ENCODE measurements around the gene HYAL3.
"Not testable (repeated sequence)": the region's sequence is repeated elsewhere in the genome, so short reads cannot be mapped to it uniquely, and the experiment has no call there.

The HYAL3 gene

DNA sequence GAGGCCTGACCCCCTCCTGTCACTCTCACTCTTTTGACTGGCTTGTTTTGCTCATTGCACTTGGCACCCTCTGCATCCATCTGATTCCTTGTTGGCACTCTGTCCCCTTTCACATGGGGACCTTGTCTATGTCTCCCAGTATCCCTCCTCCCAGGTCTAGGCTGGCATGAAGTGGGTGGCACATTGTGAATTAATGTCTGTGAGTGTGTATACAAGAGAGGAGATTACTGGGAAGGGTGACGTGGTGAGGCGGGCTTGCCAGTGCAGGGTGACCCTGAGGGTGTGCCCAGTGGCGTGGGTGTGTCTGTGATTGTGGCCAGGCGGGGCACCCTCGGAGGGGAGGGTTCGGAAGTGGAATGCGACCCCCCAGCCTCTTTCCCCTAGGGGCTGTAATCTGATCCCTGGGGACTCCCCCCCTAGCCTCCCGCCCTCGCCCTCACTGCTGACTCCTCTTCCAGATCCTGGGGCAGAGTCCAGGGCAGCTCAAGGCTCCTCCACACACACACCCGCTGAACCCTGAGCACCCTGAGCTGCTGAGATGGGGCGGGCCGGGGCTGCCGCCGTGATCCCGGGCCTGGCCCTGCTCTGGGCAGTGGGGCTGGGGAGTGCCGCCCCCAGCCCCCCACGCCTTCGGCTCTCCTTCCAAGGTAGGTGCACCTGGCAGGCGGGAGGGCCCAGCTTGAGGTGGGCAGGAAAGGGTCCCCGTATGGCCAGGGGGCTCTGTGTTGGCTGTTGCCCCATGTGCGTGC lies 30.3 kb downstream of the HYAL3 start, which contains the start of gene SEMA3B:
TSS of gene SEMA3B (plus strand) at position 445 of the 749 bp plus-strand sequence. CDS start at position 539, 94 bp downstream.
- no peak for DNase-seq

DNA sequence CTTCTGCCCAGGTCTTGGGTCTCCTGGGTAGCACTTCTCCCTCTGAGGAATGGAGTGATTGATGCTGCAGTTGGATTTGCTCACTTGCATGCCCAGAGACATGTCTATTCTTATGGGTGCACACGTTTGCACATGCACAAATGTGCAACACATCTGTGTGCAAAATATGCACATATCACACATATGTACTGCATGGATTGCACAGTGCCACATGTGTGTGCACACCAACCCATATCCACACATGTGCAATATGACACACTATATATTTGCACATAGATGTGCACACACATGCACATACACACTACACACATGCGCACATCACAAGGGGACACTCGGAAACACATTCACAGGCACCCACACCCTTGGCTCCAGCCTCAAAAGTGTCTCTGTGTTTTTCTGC lies 30.9 kb downstream of the HYAL3 start:
- DNase-seq = no peak

DNA sequence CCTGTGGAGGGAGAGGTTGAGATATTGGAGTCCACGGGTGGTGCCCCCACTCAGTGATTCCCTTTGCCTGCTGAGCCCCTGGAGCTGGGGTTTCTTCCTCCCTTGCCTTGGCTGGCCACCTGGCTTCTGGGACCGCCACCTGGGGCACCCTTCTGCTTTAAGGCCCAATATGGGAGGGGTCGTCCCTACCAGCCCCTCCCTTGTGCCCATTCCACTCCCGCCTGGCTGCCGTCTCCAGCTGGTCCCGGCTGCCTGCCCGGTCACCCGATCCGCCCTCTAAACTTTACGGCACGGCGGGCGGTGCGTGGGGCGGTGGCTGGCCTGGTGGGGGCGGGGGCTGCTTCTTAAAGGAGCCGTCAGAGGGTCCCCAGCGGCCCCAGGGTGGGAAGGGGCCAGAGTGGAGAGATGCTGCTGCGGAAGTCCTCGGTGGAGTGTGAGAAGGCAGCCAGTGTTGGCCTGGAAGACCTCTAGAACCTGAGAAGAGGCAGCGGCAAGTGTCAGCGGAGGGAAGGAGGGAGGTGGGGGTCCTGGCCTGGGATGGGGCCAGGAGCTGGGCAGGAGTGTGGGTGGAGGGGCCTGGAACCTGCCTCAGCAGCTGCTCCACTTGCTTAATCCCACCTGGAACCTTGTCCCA lies 31.8 kb downstream of the HYAL3 start:
- DNase-seq = no peak

DNA sequence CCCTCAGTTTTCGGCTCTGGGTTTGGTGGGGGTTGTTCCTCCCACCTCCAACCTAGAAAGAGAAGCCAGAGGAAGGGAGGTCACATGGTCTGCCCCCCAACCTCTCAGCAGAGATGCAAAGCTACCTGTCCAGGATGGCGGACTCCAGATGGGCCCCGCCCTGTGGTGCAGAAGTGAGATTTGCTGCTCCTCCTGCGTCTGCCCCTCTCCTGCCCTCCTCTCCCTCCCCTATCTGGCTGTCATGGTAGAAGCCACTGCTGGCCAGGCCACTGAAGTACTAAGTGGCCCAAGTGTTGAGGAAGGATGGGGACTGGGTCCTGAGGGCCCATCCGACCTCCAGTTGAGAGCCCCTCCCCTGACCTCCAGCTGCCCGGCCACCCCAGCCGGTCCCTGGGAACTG lies 32.4 kb downstream of the HYAL3 start:
- no peak for DNase-seq

DNA sequence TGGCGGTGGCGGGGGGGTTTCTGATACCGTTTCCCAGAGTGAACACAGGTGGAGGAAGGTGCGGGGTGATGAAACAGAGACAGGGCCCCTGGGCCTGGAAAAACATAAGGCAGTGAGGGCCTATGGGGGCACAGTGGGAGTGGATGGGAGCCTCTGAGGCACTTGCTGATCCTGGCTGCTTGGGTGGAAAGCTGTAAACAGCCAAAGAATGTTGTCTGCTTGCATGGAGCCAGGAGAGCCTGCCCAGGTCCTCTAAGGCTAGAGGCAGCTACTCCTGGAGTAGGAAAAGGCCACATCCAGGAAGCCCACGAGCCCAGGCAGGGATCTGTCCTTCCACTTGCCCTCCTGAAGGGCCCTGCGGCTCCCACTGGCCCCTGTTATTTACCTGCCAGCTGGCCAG lies 33.2 kb downstream of the HYAL3 start:
- DNase-seq = no peak

DNA sequence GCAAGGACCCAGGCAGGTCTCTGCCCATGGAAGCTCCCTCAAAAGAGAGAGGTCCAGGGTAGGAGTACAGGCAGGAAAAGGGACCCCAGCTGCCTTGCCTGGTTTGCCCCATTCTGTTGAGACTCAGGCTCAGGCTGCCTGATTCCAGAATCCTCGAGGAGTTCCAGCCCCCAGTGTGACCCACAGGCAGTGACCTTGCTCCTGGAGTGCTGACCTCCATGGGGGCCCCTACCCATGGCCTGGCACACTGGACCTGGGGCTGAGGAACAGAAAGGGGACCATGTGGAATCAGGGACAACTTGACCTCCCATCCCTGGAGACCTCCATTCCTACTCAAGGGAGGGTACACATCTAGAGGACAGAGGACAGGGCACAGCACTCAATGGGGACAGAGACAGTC lies 33.6 kb downstream of the HYAL3 start:
- no peak for DNase-seq

DNA sequence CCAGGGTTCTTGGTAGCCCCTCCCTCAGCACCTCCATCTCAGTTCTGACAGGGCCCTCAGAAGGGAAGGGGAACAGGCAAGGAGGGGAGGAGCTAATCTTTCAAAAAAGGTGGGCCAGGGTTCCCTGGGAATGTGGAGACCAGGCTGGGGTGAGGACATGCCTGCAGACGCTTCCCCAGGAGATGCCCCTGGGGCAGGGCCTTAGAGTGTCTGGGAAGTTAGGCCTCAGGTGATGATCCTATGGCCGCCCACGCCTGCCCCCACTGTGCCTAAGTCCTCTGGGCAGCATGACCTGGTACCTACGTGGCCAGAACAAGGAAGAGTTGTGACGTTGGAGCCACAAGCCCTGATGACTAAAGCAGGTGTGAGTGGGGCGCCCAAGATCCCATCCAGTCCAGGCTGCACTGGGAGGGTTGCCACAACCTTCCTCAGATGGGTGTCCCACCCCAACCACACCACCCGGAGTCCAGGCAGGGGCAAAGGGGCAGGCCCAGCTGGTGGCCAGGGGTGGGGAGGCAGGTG lies 34.2 kb downstream of the HYAL3 start:
- no peak for DNase-seq

DNA sequence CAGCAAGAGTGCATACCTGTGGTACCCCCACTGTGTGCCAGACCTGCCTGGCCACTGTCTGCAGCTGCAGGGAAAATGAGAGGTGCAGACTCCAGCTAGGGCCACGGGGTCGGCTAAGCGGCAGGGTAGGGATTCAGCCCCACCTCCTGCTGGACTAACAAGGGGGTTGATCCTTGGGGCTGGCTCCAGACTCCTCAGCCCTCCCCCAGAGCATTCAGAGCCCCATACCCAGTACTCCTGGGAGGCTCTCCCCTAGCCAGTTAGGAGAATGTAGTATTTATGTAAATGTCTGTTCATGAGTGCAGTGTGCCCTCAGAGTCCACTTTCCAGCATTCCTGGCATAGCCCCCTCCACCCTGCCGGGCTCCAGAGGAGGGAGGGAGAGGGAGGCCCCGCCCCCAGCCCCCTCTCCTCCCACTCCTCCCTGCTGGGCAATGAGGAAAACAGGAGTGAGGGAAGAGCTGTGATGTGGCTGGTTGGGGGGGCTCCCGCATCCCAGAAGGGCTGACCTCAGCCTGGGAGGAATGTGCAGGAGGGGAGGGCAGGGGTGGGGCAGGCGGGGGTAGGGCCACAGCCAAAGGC lies 34.7 kb downstream of the HYAL3 start:
- DNase-seq = no peak

DNA sequence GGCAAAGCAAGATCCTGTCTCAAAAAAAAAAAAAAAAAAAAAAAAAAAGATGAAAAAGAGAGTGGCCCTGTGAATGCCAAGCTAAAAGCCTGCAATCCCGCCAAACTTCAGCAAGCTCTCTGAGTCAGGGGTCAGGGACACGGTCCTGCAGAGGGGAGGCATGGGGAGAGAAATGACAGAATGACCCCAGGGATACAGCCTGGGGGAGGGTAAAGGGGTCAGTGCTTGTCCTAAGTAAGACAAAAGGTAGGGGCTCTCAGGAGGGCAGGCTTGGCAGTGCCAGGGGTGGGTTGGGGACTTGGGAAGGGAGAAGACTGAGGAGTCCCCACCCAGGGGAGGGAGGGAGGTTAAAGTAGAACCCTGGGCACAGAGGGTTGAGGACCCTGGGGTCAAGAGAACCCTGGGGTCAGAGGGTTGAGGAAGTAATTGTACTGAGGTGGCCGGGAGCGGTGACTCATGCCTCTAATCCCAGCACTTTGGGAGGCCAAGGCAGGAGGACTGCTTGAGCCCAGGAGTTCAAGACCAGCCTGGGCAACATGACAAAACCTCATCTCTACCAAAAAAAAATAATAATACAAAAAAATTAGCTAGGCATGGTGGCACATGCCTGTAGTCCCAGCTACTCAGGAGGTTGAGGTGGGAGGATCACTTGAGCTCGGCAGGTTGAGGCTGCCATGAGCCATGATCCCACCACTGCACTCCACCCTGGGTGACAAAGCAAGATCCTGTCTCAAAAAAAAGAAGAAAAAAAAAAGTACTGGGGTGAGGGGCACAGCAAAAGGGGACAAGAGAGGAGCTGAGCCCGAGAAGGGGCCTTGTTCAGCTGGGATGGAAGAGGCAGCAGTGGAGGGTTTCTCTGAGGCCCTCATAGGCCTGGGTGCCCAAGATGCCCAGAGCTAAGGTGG lies 35.5 kb downstream of the HYAL3 start:
- no peak for DNase-seq

DNA sequence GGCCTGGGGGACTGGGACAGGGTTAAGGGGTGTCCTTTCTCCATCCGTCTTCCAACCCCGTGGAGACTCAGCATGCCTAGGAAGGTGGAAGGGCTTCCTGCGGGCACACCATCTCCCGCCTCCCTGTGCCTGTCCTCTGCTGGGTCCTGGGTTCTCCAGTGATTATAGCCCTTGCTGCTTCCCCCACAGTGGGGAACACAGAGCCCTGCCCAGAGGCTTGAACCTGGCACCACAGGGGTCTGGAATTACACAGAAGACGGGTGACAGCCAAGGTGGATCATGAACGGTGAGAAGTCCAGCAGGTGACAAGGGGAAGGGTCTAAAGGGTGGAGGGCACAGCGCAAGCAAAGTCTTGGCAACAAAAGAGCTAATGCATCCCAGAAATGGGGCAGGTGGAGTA lies 36.4 kb downstream of the HYAL3 start:
- DNase-seq = no peak

DNA sequence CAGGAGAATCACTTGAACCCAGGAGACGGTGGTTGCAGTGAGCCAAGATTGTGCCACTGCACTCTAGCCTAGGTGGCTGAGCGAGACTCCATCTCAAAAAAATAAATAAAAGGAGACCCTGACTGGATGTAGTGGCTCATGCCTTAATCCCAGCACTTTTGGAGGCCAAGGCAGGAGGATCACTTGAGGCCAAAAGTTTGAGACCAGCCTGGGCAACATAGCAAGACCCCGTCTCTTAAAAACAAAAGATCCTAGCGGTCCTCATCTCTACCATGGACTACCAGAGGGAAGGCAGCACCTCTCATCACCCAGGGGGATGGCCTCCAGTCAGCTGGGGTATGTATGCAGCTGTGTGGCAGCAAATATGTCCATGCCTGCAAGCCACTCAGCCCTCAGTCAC lies 37.0 kb downstream of the HYAL3 start:
- DNase-seq = not testable (repeated sequence)

DNA sequence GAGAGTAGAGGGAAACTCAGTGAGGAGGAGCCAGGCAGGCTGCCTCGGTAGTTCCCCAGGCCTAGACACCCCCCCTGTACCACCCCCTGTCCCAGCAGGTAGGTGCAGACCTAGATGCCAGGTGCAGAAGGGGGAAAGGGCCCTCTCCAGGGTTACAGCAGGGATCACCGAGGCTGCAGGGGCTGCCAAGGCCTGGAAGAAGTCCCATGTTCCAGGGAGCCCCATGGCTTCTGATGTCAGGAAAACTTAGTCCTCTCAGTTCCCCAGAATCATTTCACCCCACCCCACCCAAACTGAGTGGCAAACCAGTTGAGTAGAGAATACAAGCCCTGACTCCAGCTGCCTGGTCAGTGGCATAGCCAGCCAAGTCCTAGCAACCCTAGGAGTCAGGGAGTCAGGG lies 37.7 kb downstream of the HYAL3 start:
- DNase-seq = no peak

DNA sequence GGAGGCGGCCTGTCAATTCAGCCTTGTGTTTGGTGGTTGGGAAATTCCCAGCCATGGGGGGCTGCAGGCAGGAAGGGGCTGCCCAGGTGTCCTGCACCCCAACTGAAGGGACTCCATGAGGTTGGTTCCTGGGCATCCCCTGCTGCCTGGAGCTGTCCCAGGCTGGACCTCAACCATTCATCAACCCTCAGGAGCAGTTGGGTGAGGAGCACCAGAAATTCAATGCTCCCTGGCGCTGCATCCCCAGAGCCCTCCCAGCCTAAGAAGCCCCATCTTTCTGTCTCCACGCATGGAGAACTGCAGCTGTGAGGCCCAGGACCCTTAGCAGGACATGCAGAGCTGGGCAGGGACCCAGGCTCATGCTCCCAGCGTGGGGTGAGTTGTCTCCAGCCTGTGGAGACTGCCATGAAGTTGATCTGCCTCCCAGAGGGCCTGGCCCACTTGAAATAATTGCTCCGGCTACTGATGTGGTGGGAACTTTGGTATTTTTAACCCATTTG lies 38.2 kb downstream of the HYAL3 start:
- DNase-seq = no peak

DNA sequence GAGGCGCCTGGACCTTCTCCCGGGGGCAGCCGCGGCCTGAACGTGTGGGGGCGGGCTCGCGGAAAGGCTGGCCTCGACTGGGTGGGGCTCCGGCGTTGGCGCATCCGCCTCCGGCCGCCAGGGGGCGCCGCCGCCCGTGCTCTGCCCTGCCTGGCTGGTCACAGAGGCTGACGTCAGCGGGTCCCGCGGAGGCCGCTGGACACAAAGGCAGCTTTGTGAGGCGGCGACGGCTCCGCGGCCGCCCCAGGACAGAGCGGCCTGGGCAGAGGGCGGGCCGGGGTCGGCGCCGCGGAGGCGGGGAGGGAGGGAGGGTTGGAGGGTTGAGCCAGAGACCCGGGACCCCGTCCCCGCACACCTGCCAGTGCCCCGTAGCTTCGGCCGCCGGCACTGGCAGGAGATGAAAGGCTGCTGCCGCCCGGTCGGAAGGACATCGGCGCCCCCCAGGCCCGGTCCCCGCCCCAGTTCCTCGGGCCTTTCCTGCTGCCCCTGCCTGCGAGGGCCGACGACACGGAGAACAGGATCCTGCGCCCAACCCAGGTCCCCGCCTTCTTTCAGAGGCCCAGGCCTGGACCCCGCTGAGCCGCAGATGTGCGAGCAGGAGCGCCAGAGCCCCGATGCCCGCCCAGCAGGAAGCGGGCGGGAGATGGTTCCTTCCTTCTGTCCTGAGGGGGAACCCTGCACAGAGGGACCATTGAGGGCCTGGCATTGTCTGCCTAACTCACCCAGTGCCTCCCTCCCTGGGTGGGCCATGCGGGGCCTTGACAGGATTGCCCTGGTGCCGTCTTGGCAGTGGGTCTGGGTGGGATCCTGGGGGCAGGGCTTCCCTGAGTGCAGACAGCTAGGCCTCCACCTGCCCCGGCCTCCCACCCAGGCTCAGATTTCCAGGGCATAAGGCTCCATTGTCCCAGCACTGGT lies 38.9 kb downstream of the HYAL3 start:
- DNase-seq = peak; percentile 91

DNA sequence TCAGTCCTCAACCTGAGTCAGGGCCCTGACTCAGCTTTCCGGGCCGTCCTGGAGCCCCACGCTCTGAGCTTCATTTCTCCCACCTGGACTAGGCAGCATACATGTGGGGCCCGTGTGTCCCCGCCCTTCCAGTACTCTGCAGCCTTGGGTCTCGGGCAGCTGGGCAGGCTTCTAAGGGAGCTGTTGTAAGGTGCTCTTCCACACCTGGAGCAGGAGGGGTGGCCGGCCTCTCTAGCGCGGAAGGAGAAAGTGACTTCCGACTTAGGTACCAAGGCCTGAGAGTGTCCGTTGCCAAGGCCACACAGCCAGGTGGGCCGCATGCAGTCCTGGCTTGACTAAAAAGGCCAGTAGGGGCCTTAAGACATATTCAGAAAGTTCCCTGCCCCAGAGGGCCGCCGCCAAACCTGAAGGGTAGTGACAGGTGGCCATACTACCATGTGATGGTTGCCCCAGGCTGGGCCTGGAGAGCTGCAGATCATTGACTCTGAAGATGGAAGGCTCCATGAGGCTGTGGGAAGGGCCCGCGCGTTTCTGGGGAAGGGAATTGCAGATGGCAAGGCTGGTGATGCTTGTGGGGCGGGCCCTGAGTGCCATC lies 39.7 kb downstream of the HYAL3 start:
- no peak for DNase-seq

DNA sequence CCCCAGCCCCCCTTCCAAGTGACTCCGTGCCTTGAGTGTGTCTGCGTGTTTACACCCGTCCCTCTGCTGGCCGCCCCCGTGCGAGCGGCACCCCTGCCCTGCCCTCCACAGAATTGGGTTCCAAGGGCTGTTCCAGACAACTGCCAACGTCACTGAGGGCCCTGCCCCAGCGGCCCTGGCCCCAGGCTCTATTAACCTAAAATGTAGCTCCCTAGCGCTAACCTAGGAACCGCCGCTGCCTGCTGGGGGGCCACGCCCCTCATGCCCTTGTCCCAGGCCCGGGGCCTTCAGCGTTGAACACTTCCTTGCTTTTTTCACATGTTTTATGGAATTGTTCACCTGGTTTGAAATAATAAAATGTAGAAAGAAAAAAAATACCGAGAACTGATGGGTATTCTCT lies 40.2 kb downstream of the HYAL3 start:
- DNase-seq = no peak

DNA sequence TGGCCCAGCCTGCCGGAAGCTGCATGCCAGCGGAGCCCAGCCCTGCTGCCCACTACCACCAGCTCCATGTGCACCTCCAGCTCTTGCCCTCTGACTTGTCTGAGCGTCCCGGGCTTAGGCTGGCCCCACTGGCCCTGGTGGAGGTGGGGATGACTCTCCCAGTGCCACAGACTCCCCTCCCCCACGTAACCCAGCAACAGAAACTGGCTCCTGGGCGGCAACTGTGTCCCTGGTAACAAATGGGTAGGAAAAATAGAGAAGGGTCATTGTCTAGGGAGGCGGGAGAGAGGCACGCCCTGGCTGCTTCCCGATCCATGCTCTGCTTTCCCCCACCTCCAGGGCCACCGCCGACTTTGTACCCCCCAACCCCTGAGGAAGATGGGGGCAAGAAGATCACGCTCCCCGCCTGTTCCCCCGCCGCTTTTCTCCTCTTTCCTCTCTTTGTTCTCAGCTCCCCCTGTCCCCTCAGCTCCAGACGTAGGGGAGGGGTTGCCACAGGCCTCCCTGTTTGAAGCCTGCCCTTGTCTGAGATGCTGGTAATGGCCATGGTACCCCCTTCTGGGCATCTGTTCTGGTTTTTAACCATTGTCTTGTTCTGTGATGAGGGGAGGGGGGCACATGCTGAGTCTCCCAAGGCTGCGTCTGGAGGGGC lies 41.0 kb downstream of the HYAL3 start:
- DNase-seq = no peak

DNA sequence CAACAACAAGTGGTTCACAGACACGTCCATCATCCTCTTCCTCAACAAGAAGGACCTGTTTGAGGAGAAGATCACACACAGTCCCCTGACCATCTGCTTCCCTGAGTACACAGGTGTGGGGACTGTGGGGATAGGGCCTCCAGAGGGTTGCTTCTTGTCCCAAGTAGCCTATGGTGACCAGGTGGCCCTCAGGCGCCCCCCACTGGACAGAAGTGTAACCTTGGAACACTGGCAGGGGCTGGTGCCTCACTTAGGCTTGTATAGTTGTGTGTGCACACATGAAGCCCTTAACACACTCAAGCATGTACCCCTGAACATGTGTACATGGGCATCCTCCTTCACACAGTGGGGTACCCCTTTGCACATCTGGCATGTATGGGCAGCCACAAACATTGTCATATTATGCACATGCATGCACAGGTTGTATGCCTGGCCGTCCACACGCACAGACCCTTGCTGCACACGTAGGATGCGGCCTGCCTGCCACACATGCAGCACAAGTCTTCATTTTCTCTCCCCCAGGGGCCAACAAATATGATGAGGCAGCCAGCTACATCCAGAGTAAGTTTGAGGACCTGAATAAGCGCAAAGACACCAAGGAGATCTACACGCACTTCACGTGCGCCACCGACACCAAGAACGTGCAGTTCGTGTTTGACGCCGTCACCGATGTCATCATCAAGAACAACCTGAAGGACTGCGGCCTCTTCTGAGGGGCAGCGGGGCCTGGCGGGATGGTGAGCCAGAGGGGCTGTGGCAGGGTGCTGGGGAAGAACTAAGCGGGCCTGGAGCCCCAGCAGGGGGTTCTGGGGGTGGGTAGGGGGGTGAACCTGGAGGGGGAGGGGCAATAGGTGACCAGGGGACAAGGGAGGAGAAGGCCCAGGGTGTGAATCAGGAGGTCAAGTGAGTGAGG lies 42.0 kb downstream of the HYAL3 start:
- DNase-seq = peak; percentile 76

DNA sequence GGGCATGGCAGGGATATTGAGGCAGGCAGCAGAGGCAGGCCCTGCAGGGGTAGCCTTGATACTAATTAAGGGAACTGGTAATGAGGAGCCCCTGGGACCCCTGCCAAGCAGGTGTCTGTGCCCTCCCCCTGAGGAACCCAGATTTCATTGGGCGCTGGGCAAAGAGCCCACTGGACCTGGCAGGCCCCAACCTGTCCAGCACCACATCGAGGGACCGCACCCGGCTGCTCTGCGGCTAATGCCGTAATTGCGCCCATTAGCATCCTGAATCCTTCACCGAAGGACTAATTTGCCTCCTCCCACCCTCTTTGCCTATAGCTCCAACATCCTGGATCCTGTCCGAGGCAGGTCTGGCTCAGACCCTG lies 44.0 kb downstream of the HYAL3 start:
- DNase-seq = no peak

Measured in stimulated activated CD8-positive, alpha-beta memory T cell treated with anti-CD3 and anti-CD28 coated beads, Interleukin-4, amount 100 ng/mL, for 48 hours (primary cell).